Measurements from ENCODE around the gene NUDT19. TPM values are rescaled to one million over a fixed set of nuclear protein-coding genes. Genes with fewer than 3 reads are reported as not detected.

NUDT19 gene
- polyA plus RNA-seq, 1 donor (not counting 4 experiments of a cell fraction or from before 2014, with no cell fraction given) = 12.2 TPM

DNA sequence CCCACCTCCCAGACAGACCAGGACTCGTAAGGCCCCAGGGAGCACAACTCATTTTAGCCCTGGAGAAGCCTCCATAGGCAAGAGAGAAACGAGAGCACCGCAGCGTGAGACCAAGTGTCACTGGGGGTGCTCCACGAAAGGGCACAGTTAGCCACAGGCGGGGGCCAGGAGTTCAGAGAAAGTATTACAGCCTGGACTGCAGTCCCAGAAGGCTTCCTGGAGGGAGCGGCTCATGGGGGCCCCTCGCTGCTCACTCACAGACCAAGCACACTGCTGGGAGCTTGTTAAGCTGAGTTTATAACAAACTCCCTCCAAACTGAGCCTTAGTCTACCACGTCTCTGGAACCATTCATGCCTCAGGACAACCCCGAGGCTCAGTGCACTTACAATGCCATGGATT lies 33.1 kb upstream of the NUDT19 start:
- Histone ChIP-seq H3K36me3 (ENCODE audit: control insufficient read depth in 2 of 2, extremely low read depth in 1 of 2, insufficient read depth in 2 of 2, low read length in 2 of 2) (peaks cover 7 to 14% of the 10 kb centered on the region in 2 experiments), H3K4me3 (ENCODE audit: control insufficient read depth in 2 of 3, extremely low read depth in 1 of 3, insufficient read depth in 2 of 3, low read depth in 1 of 3, low read length in 3 of 3) (no peak overlapping the region), H3K9me1 (ENCODE audit: control insufficient read depth, extremely low read depth, insufficient read depth, low read length) (no peaks in the 10 kb centered on the region), H3K79me2 (ENCODE audit: control insufficient read depth, insufficient read depth, low read length) (peaks cover 40% of the 10 kb centered on the region), H3K9ac (ENCODE audit: control insufficient read depth, extremely low read depth, insufficient read depth, low read length) (no peak overlapping the region), H3K27me3 (ENCODE audit: control insufficient read depth, extremely low read depth, insufficient read depth, low read length) (no peaks in the 10 kb centered on the region), H3K4me1 (ENCODE audit: control insufficient read depth, extremely low read depth, insufficient read depth, low read length) (no peaks in the 10 kb centered on the region), H3K27ac (ENCODE audit: control insufficient read depth, insufficient read depth, low read length) (no peak overlapping the region), H3K4me2 (ENCODE audit: control insufficient read depth, extremely low read depth, insufficient read depth, low read depth, low read length) (no peak overlapping the region), H3K9me3 (ENCODE audit: control insufficient read depth, low read depth, low read length) (no peaks in the 10 kb centered on the region), H4K20me1 (ENCODE audit: control insufficient read depth, extremely low read depth, insufficient read depth, low read length) (peaks cover 2% of the 10 kb centered on the region), H2AFZ (ENCODE audit: control insufficient read depth, low read length) (no peak overlapping the region)
- DNase-seq (ENCODE audit: low read depth, low spot score) (no peak), FAIRE-seq (no peak)
- no peak for TF ChIP-seq EZH2 (IDR thresholded peaks at IDR 0.05; ENCODE audit: low read length)
- TF ChIP-seq, protein P1, sequence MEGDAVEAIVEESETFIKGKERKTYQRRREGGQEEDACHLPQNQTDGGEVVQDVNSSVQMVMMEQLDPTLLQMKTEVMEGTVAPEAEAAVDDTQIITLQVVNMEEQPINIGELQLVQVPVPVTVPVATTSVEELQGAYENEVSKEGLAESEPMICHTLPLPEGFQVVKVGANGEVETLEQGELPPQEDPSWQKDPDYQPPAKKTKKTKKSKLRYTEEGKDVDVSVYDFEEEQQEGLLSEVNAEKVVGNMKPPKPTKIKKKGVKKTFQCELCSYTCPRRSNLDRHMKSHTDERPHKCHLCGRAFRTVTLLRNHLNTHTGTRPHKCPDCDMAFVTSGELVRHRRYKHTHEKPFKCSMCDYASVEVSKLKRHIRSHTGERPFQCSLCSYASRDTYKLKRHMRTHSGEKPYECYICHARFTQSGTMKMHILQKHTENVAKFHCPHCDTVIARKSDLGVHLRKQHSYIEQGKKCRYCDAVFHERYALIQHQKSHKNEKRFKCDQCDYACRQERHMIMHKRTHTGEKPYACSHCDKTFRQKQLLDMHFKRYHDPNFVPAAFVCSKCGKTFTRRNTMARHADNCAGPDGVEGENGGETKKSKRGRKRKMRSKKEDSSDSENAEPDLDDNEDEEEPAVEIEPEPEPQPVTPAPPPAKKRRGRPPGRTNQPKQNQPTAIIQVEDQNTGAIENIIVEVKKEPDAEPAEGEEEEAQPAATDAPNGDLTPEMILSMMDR (optimal IDR thresholded peaks at IDR 0.05 in 1 of 3, IDR thresholded peaks at IDR 0.05 in 1 of 3, conservative IDR thresholded peaks at IDR 0.05 in 1 of 3; ENCODE audit: extremely low read depth in 1 of 3, insufficient read depth in 2 of 3, low read length in 3 of 3) = no peak
- dilution Hi-C loops (cut with MboI; ENCODE audit: extremely low pct_ligation_motif_present, low sequenced_read_pairs) = no loop called here

DNA sequence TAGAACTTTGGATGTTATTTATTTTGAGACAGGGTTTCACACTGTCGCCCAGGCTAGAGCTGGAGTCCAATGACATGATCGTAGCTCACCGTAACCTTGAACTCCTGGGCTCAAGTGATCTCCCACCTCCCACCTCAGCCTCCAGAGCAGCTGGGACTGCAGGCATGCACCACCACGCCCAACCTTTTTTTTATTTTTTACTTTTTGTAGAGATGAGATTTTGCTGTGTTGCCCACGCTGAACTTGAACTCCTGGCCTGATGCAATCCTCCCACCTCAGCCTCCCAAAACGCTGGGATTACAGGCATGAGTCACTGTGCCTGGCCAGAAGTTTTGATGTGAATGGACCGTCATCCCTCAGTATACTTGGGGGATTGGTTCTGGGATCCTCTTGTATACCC lies 30.3 kb upstream of the NUDT19 start:
- dilution Hi-C loops (cut with MboI; ENCODE audit: extremely low pct_ligation_motif_present, low sequenced_read_pairs) = no loop called here
- H2AFZ ChIP-seq (ENCODE audit: control insufficient read depth, low read length) = no peak overlapping the region
- H3K79me2 ChIP-seq (ENCODE audit: control insufficient read depth, insufficient read depth, low read length) = peaks cover 53% of the 10 kb centered on the region
- H3K27me3 ChIP-seq (ENCODE audit: control insufficient read depth, extremely low read depth, insufficient read depth, low read length) = no peaks in the 10 kb centered on the region
- no peaks in the 10 kb centered on the region for H3K9me1 ChIP-seq (ENCODE audit: control insufficient read depth, extremely low read depth, insufficient read depth, low read length)
- peaks cover 2% of the 10 kb centered on the region for H4K20me1 ChIP-seq (ENCODE audit: control insufficient read depth, extremely low read depth, insufficient read depth, low read length)
- peaks cover 7 to 9% of the 10 kb centered on the region in 2 experiments for H3K36me3 ChIP-seq (ENCODE audit: control insufficient read depth in 2 of 2, extremely low read depth in 1 of 2, insufficient read depth in 2 of 2, low read length in 2 of 2)
- H3K27ac ChIP-seq (ENCODE audit: control insufficient read depth, insufficient read depth, low read length) = no peak overlapping the region
- no peak overlapping the region for H3K4me2 ChIP-seq (ENCODE audit: control insufficient read depth, extremely low read depth, insufficient read depth, low read depth, low read length)
- H3K4me3 ChIP-seq (ENCODE audit: control insufficient read depth in 2 of 3, extremely low read depth in 1 of 3, insufficient read depth in 2 of 3, low read depth in 1 of 3, low read length in 3 of 3) = no peak overlapping the region
- no peaks in the 10 kb centered on the region for H3K4me1 ChIP-seq (ENCODE audit: control insufficient read depth, extremely low read depth, insufficient read depth, low read length)
- DNase-seq (ENCODE audit: low read depth, low spot score) (no peak), FAIRE-seq (no peak)
- no peaks in the 10 kb centered on the region for H3K9me3 ChIP-seq (ENCODE audit: control insufficient read depth, low read depth, low read length)
- no peak for TF ChIP-seq EZH2 (IDR thresholded peaks at IDR 0.05; ENCODE audit: low read length)
- TF ChIP-seq, protein P1 (optimal IDR thresholded peaks at IDR 0.05 in 1 of 3, IDR thresholded peaks at IDR 0.05 in 1 of 3, conservative IDR thresholded peaks at IDR 0.05 in 1 of 3; ENCODE audit: extremely low read depth in 1 of 3, insufficient read depth in 2 of 3, low read length in 3 of 3) = no peak
- no peak overlapping the region for H3K9ac ChIP-seq (ENCODE audit: control insufficient read depth, extremely low read depth, insufficient read depth, low read length)

Measured in keratinocyte (primary cell).